Gastrocnemius medialis (tissue), 4 donors: ENCODE data around the gene CAPS2.

Experiments
- CTCF ChIP-seq, 5 experiments: fragments of 450-650 bp in 3 of 5; fragments of 200-600 bp in 2 of 5; sonication (generic) in 2 of 5; IDR thresholded peaks in 4 of 5; conservative IDR thresholded peaks in 1 of 5; 1 replicate in 4 of 5; 2 replicates in 1 of 5; pipeline ENCODE4 v1.5.1; 2016 to 2019; ENCODE audit warnings: antibody characterized with exemption in 5 of 5, mild to moderate bottlenecking in 3 of 5, moderate library complexity in 3 of 5
- POLR2A ChIP-seq, 2 donors: fragments of 450-650 bp; IDR thresholded peaks; one replicate each; pipeline ENCODE4 v1.6.1; 2017; ENCODE audit warnings: antibody characterized with exemption in 2 of 2, mild to moderate bottlenecking in 2 of 2, moderate library complexity in 2 of 2

GRCh38 chr12:75294797-75295196 lies 35.3 kb downstream of the CAPS2 start:
- TF ChIP-seq CTCF (IDR thresholded peaks at IDR 0.05 in 4 of 5, conservative IDR thresholded peaks at IDR 0.05 in 1 of 5), result no peak
- no peak for TF ChIP-seq POLR2A (IDR thresholded peaks at IDR 0.05)
